ENCODE results near the gene ABI1.

- no peak for TF ChIP-seq CTCF (IDR thresholded peaks at IDR 0.05)
- TF ChIP-seq POLR2A (IDR thresholded peaks at IDR 0.05): no peak
Measured at GRCh38 chr10:26759008-26759407, 101.8 kb downstream of the ABI1 start.
